HepG2 (cell line): Measurements from ENCODE around the gene SLC22A9. TPM values are rescaled to one million over a fixed set of nuclear protein-coding genes. Genes with fewer than 3 reads are reported as not detected.

Experiments
- AHR ChIP-seq: IDR thresholded peaks from 2 replicates; pipeline ENCODE4 v1.6.1; 2018; ENCODE audit warnings: missing genetic modification reagents, missing compliant biosample characterization
- BORCS8-MEF2B ChIP-seq: sonication (generic); formaldehyde crosslinking; IDR thresholded peaks from 2 replicates; pipeline ENCODE4 v1.8.0; 2022; ENCODE audit warnings: mild to moderate bottlenecking, missing genetic modification reagents
- BRCA1 ChIP-seq: sonication (generic); formaldehyde crosslinking; IDR thresholded peaks from 2 replicates; pipeline ENCODE4 v1.4.0; 2020; ENCODE audit warnings: missing genetic modification reagents
- FOXO1 ChIP-seq: sonication (generic); formaldehyde crosslinking; IDR thresholded peaks from 2 replicates; pipeline ENCODE4 v1.4.0; 2020; ENCODE audit warnings: missing genetic modification reagents
- GTF2F1 ChIP-seq: fragments of 150-350 bp; IDR thresholded peaks from 2 replicates; pipeline ENCODE4 v1.6.1; 2014; ENCODE audit warnings: low read length
- KLF15 ChIP-seq: sonication (generic); formaldehyde crosslinking; IDR thresholded peaks from 2 replicates; pipeline ENCODE4 v1.8.1; 2023; ENCODE audit warnings: borderline replicate concordance, mild to moderate bottlenecking, inconsistent platforms, missing genetic modification reagents, mixed read lengths
- NR3C1 ChIP-seq: sonication (generic); formaldehyde crosslinking; IDR thresholded peaks from 2 replicates; pipeline ENCODE4 v1.4.0; 2020; ENCODE audit warnings: missing genetic modification reagents
- RCOR2 ChIP-seq: IDR thresholded peaks from 2 replicates; pipeline ENCODE4 v1.6.1; 2016; ENCODE audit warnings: missing biosample characterization, missing genetic modification reagents
- RORA ChIP-seq: sonication (generic); formaldehyde crosslinking; IDR thresholded peaks from 2 replicates; pipeline ENCODE4 v1.5.0; 2020; ENCODE audit warnings: mild to moderate bottlenecking, missing genetic modification reagents, moderate library complexity
- SAFB2 ChIP-seq: sonication (generic); formaldehyde crosslinking; IDR thresholded peaks from 2 replicates; pipeline ENCODE4 v1.5.1; 2020; ENCODE audit warnings: missing genetic modification reagents, low read depth, mild to moderate bottlenecking, borderline replicate concordance
- SALL1 ChIP-seq: sonication (generic); formaldehyde crosslinking; IDR thresholded peaks from 2 replicates; pipeline ENCODE4 v1.8.0; 2022; ENCODE audit warnings: mild to moderate bottlenecking, missing genetic modification reagents
- YY1 ChIP-seq: IDR thresholded peaks from 2 replicates; pipeline ENCODE4 v1.6.1; 2011; ENCODE audit warnings: low read length, low read depth, moderate library complexity, mild to moderate bottlenecking; ENCODE audit not compliant: insufficient read depth, insufficient replicate concordance
- ZC3H4 ChIP-seq: sonication (generic); formaldehyde crosslinking; IDR thresholded peaks from 2 replicates; pipeline ENCODE4 v1.4.0; 2020; ENCODE audit warnings: missing genetic modification reagents, borderline replicate concordance
- ZFX ChIP-seq: sonication (generic); formaldehyde crosslinking; IDR thresholded peaks from 2 replicates; pipeline ENCODE4 v1.4.0; 2020; ENCODE audit warnings: mild to moderate bottlenecking, low read depth, missing genetic modification reagents, moderate library complexity
- ZMAT3 ChIP-seq: sonication (generic); formaldehyde crosslinking; conservative IDR thresholded peaks from 2 replicates; pipeline ENCODE4 v1.7.0; 2021; ENCODE audit warnings: missing genetic modification reagents
- ZNF124 ChIP-seq: sonication (generic); formaldehyde crosslinking; IDR thresholded peaks from 2 replicates; pipeline ENCODE4 v1.4.0; 2020; ENCODE audit warnings: missing genetic modification reagents
- ZNF619 ChIP-seq: sonication (generic); formaldehyde crosslinking; IDR thresholded peaks from 2 replicates; pipeline ENCODE4 v1.4.0; 2020; ENCODE audit warnings: mild to moderate bottlenecking, missing genetic modification reagents
- ZSCAN9 ChIP-seq: IDR thresholded peaks from 2 replicates; pipeline ENCODE4 v1.6.1; 2016; ENCODE audit warnings: borderline replicate concordance
- polyA plus RNA-seq, 8 experiments: library from polyadenylated mRNA; depleted of rRNA in 3 of 8; stranded (reverse) in 7 of 8; unstranded in 1 of 8; fragments of >200 nt; fragmentation: Illumina TruSeq in 4 of 8; extraction: Trizol in 4 of 8; gene quantifications; 2 replicates each; pipeline versions ENCODE4 v1.2.1 to v1.2.3, GENCODE V29; 2011 to 2016; ENCODE audit warnings: low read depth in 4 of 8, missing spikeins in 1 of 8, mixed read lengths in 1 of 8; ENCODE audit not compliant: insufficient read depth in 1 of 8
- total RNA-seq, 5 experiments: library from RNA; depleted of rRNA; stranded (reverse); fragments of >200 nt; fragmentation: Illumina TruSeq; extraction: Trizol; gene quantifications; 2 replicates each; pipeline ENCODE4 v1.2.3, GENCODE V29; 2016; ENCODE audit warnings: low read depth in 1 of 5
- TF ChIP-seq, protein P1 (sequence below): sonication (generic); formaldehyde crosslinking; conservative IDR thresholded peaks from 2 replicates; pipeline ENCODE4 v1.5.0; 2020; ENCODE audit warnings: missing genetic modification reagents
- TF ChIP-seq, protein P2 (sequence below): sonication (generic); formaldehyde crosslinking; IDR thresholded peaks from 2 replicates; pipeline ENCODE4; 2020; ENCODE audit warnings: missing genetic modification reagents, mild to moderate bottlenecking, borderline replicate concordance
- TF ChIP-seq, protein P3 (sequence below): sonication (generic); formaldehyde crosslinking; IDR thresholded peaks from 2 replicates; pipeline ENCODE4 v1.4.0; 2020; ENCODE audit warnings: missing genetic modification reagents, low read depth, mild to moderate bottlenecking, borderline replicate concordance
- TF ChIP-seq, protein P4 (sequence below): IDR thresholded peaks from 2 replicates; pipeline ENCODE4 v1.6.1; 2016

The SLC22A9 gene
- total and polyA plus RNA-seq, 2 of the 13 experiments (the other 11 are each of a cell fraction or from before 2014, with no cell fraction given): 4.0 to 11.7 TPM

DNA sequence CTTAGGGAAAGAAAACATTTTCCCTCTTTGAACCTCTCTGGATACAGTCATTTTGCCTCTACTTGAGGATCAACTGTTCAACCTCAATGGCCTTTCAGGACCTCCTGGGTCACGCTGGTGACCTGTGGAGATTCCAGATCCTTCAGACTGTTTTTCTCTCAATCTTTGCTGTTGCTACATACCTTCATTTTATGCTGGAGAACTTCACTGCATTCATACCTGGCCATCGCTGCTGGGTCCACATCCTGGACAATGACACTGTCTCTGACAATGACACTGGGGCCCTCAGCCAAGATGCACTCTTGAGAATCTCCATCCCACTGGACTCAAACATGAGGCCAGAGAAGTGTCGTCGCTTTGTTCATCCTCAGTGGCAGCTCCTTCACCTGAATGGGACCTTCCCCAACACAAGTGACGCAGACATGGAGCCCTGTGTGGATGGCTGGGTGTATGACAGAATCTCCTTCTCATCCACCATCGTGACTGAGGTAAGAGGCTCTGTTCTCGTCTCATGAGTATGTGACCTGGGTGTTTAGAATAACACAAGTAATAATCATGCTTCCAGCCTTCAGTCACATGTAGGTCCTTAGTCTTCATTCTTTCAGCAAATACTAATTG is 495 bp downstream of the SLC22A9 start (continued):
- TF ChIP-seq, protein P1, sequence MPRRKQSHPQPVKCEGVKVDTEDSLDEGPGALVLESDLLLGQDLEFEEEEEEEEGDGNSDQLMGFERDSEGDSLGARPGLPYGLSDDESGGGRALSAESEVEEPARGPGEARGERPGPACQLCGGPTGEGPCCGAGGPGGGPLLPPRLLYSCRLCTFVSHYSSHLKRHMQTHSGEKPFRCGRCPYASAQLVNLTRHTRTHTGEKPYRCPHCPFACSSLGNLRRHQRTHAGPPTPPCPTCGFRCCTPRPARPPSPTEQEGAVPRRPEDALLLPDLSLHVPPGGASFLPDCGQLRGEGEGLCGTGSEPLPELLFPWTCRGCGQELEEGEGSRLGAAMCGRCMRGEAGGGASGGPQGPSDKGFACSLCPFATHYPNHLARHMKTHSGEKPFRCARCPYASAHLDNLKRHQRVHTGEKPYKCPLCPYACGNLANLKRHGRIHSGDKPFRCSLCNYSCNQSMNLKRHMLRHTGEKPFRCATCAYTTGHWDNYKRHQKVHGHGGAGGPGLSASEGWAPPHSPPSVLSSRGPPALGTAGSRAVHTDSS (CRISPR knock-in tag): no peak
- no peak for TF ChIP-seq BRCA1 (CRISPR knock-in tag)
- TF ChIP-seq ZFX (CRISPR knock-in tag): peak; percentile 29; the same call in 1 of the 2 replicates
- TF ChIP-seq KLF15: no peak
- TF ChIP-seq SAFB2 (CRISPR knock-in tag): no peak
- 0 out of 2 replicates have a peak, but pooled peaks have one; percentile 27 for TF ChIP-seq BORCS8-MEF2B
- TF ChIP-seq FOXO1 (CRISPR knock-in tag): no peak
- no peak for TF ChIP-seq YY1
- TF ChIP-seq, protein P2, sequence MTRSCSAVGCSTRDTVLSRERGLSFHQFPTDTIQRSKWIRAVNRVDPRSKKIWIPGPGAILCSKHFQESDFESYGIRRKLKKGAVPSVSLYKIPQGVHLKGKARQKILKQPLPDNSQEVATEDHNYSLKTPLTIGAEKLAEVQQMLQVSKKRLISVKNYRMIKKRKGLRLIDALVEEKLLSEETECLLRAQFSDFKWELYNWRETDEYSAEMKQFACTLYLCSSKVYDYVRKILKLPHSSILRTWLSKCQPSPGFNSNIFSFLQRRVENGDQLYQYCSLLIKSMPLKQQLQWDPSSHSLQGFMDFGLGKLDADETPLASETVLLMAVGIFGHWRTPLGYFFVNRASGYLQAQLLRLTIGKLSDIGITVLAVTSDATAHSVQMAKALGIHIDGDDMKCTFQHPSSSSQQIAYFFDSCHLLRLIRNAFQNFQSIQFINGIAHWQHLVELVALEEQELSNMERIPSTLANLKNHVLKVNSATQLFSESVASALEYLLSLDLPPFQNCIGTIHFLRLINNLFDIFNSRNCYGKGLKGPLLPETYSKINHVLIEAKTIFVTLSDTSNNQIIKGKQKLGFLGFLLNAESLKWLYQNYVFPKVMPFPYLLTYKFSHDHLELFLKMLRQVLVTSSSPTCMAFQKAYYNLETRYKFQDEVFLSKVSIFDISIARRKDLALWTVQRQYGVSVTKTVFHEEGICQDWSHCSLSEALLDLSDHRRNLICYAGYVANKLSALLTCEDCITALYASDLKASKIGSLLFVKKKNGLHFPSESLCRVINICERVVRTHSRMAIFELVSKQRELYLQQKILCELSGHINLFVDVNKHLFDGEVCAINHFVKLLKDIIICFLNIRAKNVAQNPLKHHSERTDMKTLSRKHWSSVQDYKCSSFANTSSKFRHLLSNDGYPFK (CRISPR knock-in tag): peak; percentile 50; the same call in 1 of the 2 replicates
- no peak for TF ChIP-seq ZSCAN9 (CRISPR knock-in tag)
- TF ChIP-seq, protein P3, sequence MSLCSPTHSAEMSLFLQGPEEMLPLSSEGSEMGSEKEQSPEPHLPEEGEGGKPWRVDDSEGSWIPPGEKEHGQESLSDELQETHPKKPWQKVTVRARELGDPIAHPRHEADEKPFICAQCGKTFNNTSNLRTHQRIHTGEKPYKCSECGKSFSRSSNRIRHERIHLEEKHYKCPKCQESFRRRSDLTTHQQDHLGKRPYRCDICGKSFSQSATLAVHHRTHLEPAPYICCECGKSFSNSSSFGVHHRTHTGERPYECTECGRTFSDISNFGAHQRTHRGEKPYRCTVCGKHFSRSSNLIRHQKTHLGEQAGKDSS (CRISPR knock-in tag): no peak
- TF ChIP-seq ZNF619 (CRISPR knock-in tag): 0 out of 2 replicates have a peak, but pooled peaks have one; percentile 44
- TF ChIP-seq ZMAT3 (CRISPR knock-in tag): 0 out of 2 replicates have a peak, but pooled peaks have one; percentile 62
- no peak for TF ChIP-seq RCOR2 (CRISPR knock-in tag)
- TF ChIP-seq NR3C1 (CRISPR knock-in tag): no peak
- no peak for TF ChIP-seq RORA (CRISPR knock-in tag)
- no peak for TF ChIP-seq ZC3H4 (CRISPR knock-in tag)
- TF ChIP-seq AHR (CRISPR knock-in tag): no peak
- TF ChIP-seq SALL1 (CRISPR knock-in tag): peak; percentile 51; the same call in 1 of the 2 replicates
- TF ChIP-seq, protein P4, sequence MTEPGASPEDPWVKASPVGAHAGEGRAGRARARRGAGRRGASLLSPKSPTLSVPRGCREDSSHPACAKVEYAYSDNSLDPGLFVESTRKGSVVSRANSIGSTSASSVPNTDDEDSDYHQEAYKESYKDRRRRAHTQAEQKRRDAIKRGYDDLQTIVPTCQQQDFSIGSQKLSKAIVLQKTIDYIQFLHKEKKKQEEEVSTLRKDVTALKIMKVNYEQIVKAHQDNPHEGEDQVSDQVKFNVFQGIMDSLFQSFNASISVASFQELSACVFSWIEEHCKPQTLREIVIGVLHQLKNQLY (CRISPR knock-in tag): no peak
- TF ChIP-seq GTF2F1: no peak
- 0 out of 2 replicates have a peak, but pooled peaks have one; percentile 18 for TF ChIP-seq ZNF124
